ENCODE measurements around the gene LGALS16. TPM values are rescaled to one million over a fixed set of nuclear protein-coding genes. Genes with fewer than 3 reads are reported as not detected.
"Not testable (repeated sequence)": the region's sequence is repeated elsewhere in the genome, so short reads cannot be mapped to it uniquely, and the experiment has no call there.

Gene LGALS16
- total RNA-seq, 4 donors from 2014 or later: not detected

DNA sequence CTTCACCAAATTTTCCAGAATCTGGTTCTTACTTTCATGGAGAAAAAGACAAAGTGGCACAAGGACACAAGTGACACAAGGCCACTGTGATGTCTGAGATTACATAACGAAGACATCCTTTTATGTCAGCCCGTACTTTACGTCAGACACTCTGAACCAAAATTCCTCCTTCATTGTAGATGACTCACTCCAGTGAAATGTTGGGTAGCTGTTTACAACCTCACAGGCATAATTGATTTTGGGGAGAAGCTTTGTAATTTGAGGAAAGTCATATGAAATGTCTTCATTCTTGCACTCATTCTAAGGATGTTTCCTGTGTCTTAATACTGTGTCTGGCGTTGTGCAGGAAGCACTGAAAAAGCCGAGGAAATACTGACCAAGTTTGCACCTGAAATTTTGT lies 28.6 kb downstream of the LGALS16 start:
- Histone ChIP-seq H3K36me3 (no peaks in the 10 kb centered on the region), H3K4me3 (no peak overlapping the region), H3K27ac (no peak overlapping the region), H3K9me3 (no peaks in the 10 kb centered on the region), H3K4me1 (peaks cover 2% of the 10 kb centered on the region), H3K27me3 (no peaks in the 10 kb centered on the region)
- 67% methylated on average over 5 of the region's 5 CpGs for WGBS
- TF ChIP-seq POLR2AphosphoS5 (IDR thresholded peaks at IDR 0.05) (no peak), POLR2A (IDR thresholded peaks at IDR 0.05) (no peak)
- no peak for DNase-seq (ENCODE audit: low spot score in 2 of 2)

- TF ChIP-seq POLR2A (IDR thresholded peaks at IDR 0.05) (no peak), POLR2AphosphoS5 (IDR thresholded peaks at IDR 0.05) (no peak)
- TF ChIP-seq, protein P1, sequence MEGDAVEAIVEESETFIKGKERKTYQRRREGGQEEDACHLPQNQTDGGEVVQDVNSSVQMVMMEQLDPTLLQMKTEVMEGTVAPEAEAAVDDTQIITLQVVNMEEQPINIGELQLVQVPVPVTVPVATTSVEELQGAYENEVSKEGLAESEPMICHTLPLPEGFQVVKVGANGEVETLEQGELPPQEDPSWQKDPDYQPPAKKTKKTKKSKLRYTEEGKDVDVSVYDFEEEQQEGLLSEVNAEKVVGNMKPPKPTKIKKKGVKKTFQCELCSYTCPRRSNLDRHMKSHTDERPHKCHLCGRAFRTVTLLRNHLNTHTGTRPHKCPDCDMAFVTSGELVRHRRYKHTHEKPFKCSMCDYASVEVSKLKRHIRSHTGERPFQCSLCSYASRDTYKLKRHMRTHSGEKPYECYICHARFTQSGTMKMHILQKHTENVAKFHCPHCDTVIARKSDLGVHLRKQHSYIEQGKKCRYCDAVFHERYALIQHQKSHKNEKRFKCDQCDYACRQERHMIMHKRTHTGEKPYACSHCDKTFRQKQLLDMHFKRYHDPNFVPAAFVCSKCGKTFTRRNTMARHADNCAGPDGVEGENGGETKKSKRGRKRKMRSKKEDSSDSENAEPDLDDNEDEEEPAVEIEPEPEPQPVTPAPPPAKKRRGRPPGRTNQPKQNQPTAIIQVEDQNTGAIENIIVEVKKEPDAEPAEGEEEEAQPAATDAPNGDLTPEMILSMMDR (IDR thresholded peaks at IDR 0.05): no peak
- H3K27me3 ChIP-seq: no peaks in the 10 kb centered on the region
- no peaks in the 10 kb centered on the region for H3K4me1 ChIP-seq
- DNase-seq (ENCODE audit: low spot score in 2 of 2): no peak
- WGBS: 78% methylated on average over 3 of the region's 3 CpGs
- H3K4me3 ChIP-seq: no peak overlapping the region
- H3K9me3 ChIP-seq: no peaks in the 10 kb centered on the region
- H3K27ac ChIP-seq: no peak overlapping the region
- no peaks in the 10 kb centered on the region for H3K36me3 ChIP-seq
Observed at GRCh38 chr19:39686739-39687138, 31.0 kb downstream of the LGALS16 start.

- not testable (repeated sequence) for H3K36me3 ChIP-seq; H3K4me3 ChIP-seq; H3K9me3 ChIP-seq; H3K27me3 ChIP-seq; H3K27ac ChIP-seq; DNase-seq (ENCODE audit: low spot score in 2 of 2); H3K4me1 ChIP-seq
- 80% methylated on average over 4 of the region's 4 CpGs for WGBS
Observed at GRCh38 chr19:39688637-39689036, 32.9 kb downstream of the LGALS16 start.

DNA sequence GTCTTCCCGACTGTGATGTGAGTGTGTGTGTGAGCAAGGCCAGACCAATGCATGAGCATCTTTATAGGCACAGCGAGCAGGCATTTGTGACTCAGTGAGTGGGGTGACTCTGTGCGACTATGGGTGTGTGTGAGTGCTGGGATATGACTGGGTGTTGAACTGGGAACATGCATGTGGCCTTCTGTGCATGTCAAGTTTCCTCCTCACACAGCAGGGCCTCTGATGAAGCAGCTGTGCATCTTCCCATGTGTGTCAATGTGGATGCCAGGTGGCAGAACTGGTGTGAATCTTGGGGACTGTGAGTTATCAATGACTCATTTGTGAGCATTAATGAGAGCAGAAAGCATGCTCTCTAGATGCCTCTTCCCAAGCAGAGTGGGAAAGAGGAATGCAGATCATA lies 36.5 kb downstream of the LGALS16 start:
- H3K4me1 ChIP-seq: no peaks in the 10 kb centered on the region
- no peaks in the 10 kb centered on the region for H3K9me3 ChIP-seq
- H3K27me3 ChIP-seq: peaks cover 12% of the 10 kb centered on the region
- no peak overlapping the region for H3K4me3 ChIP-seq
- 72% methylated on average over 3 of the region's 3 CpGs for WGBS
- H3K27ac ChIP-seq: no peak overlapping the region
- TF ChIP-seq EP300 (IDR thresholded peaks at IDR 0.05): no peak
- no peak for DNase-seq (ENCODE audit: low spot score in 2 of 2)
- H3K36me3 ChIP-seq: no peaks in the 10 kb centered on the region

- DNase-seq (ENCODE audit: low spot score in 2 of 2): no peak
- 70% methylated on average over 1 of the region's 1 CpG for WGBS
- Histone ChIP-seq H3K36me3 (no peaks in the 10 kb centered on the region), H3K4me1 (no peaks in the 10 kb centered on the region), H3K9me3 (no peaks in the 10 kb centered on the region), H3K4me3 (no peak overlapping the region), H3K27ac (no peak overlapping the region), H3K27me3 (peaks cover 12% of the 10 kb centered on the region)
- TF ChIP-seq POLR2A (IDR thresholded peaks at IDR 0.05) (no peak), POLR2AphosphoS5 (IDR thresholded peaks at IDR 0.05) (no peak)
Observed at GRCh38 chr19:39692822-39693221, 37.1 kb downstream of the LGALS16 start.

- no peaks in the 10 kb centered on the region for H3K36me3 ChIP-seq
- H3K27ac ChIP-seq: no peak overlapping the region
- H3K27me3 ChIP-seq: peaks cover 16% of the 10 kb centered on the region
- H3K4me1 ChIP-seq: no peaks in the 10 kb centered on the region
- DNase-seq (ENCODE audit: low spot score in 2 of 2): no peak
- TF ChIP-seq, protein P1 (IDR thresholded peaks at IDR 0.05): no peak
- TF ChIP-seq POLR2AphosphoS5 (IDR thresholded peaks at IDR 0.05) (no peak), POLR2A (IDR thresholded peaks at IDR 0.05) (no peak), EP300 (IDR thresholded peaks at IDR 0.05) (no peak)
- H3K9me3 ChIP-seq: no peaks in the 10 kb centered on the region
- H3K4me3 ChIP-seq: no peak overlapping the region
- 66% methylated on average over 2 of the region's 2 CpGs for WGBS
Observed at GRCh38 chr19:39695759-39696158, 40.0 kb downstream of the LGALS16 start.

- Histone ChIP-seq H3K27me3 (peaks cover 21% of the 10 kb centered on the region), H3K4me1 (no peaks in the 10 kb centered on the region), H3K9me3 (no peaks in the 10 kb centered on the region), H3K27ac (no peak overlapping the region), H3K4me3 (no peak overlapping the region), H3K36me3 (no peaks in the 10 kb centered on the region)
- DNase-seq (ENCODE audit: low spot score in 2 of 2): no peak
- TF ChIP-seq, protein P1 (IDR thresholded peaks at IDR 0.05): no peak
- TF ChIP-seq POLR2A (IDR thresholded peaks at IDR 0.05): no peak
- no peak for TF ChIP-seq POLR2AphosphoS5 (IDR thresholded peaks at IDR 0.05)
- no peak for TF ChIP-seq EP300 (IDR thresholded peaks at IDR 0.05)
- 76% methylated on average over 2 of the region's 2 CpGs for WGBS
Observed at GRCh38 chr19:39696387-39696786, 40.7 kb downstream of the LGALS16 start.

Data from suprapubic skin (tissue), 4 donors.